ENCODE measurements around the gene MYL5. TPM values are rescaled to one million over a fixed set of nuclear protein-coding genes. Genes with fewer than 3 reads are reported as not detected.

The MYL5 gene
- total and polyA plus RNA-seq, 10 of the 15 experiments (the other 5 are each of a cell fraction or from before 2014, with no cell fraction given) = 1.2 to 13.8 (median 7.1) TPM

DNA sequence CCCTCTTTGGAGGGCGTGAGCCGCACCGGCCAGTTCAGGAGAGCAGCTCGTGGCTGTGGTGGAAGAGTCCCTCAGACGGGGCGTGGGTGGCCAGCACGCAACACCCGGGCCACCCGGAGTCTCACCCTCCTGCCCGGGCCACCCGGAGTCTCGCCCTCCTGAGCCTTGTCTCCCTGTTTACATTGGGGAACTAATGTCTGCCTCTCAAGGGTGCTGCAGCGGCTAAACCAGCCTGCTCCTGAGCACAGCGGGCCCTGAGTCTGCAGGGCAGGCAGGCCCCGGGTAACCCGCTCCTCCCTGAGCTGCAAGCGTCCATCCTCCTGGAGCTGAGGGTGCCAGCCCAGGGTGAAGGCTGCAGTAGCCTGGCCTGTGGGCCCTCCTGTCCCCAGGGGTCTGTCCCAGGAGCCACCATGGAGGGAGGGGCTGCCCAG, 46.0 kb upstream of the MYL5 start (continued):
- TF ChIP-seq CHD2 (IDR thresholded peaks at IDR 0.05; ENCODE audit: borderline replicate concordance, low read depth, low read length) (no peak), CHD1 (IDR thresholded peaks at IDR 0.05; ENCODE audit: low read depth, low read length) (no peak), JUNB (IDR thresholded peaks at IDR 0.05) (no peak), NRF1 (conservative IDR thresholded peaks at IDR 0.05; ENCODE audit: low read depth, low read length) (no peak)
- TF ChIP-seq, protein P1, sequence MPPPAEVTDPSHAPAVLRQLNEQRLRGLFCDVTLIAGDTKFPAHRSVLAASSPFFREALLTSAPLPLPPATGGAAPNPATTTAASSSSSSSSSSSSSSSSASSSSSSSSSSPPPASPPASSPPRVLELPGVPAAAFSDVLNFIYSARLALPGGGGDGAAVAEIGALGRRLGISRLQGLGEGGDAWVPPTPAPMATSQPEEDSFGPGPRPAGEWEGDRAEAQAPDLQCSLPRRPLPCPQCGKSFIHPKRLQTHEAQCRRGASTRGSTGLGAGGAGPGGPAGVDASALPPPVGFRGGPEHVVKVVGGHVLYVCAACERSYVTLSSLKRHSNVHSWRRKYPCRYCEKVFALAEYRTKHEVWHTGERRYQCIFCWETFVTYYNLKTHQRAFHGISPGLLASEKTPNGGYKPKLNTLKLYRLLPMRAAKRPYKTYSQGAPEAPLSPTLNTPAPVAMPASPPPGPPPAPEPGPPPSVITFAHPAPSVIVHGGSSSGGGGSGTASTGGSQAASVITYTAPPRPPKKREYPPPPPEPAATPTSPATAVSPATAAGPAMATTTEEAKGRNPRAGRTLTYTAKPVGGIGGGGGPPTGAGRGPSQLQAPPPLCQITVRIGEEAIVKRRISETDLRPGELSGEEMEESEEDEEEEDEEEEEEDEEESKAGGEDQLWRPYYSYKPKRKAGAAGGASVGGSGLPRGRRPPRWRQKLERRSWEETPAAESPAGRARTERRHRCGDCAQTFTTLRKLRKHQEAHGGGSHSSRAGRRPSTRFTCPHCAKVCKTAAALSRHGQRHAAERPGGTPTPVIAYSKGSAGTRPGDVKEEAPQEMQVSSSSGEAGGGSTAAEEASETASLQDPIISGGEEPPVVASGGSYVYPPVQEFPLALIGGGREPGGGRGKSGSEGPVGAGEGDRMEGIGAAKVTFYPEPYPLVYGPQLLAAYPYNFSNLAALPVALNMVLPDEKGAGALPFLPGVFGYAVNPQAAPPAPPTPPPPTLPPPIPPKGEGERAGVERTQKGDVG (CRISPR knock-in tag; IDR thresholded peaks at IDR 0.05) = no peak
- TF ChIP-seq, protein P2, sequence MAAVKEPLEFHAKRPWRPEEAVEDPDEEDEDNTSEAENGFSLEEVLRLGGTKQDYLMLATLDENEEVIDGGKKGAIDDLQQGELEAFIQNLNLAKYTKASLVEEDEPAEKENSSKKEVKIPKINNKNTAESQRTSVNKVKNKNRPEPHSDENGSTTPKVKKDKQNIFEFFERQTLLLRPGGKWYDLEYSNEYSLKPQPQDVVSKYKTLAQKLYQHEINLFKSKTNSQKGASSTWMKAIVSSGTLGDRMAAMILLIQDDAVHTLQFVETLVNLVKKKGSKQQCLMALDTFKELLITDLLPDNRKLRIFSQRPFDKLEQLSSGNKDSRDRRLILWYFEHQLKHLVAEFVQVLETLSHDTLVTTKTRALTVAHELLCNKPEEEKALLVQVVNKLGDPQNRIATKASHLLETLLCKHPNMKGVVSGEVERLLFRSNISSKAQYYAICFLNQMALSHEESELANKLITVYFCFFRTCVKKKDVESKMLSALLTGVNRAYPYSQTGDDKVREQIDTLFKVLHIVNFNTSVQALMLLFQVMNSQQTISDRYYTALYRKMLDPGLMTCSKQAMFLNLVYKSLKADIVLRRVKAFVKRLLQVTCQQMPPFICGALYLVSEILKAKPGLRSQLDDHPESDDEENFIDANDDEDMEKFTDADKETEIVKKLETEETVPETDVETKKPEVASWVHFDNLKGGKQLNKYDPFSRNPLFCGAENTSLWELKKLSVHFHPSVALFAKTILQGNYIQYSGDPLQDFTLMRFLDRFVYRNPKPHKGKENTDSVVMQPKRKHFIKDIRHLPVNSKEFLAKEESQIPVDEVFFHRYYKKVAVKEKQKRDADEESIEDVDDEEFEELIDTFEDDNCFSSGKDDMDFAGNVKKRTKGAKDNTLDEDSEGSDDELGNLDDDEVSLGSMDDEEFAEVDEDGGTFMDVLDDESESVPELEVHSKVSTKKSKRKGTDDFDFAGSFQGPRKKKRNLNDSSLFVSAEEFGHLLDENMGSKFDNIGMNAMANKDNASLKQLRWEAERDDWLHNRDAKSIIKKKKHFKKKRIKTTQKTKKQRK (IDR thresholded peaks at IDR 0.05; ENCODE audit: low read depth, low read length) = no peak

Measured in GM12878 (cell line).